Breast epithelium (tissue), 4 donors: Measurements from ENCODE around the gene MUC20. TPM values are rescaled to one million over a fixed set of nuclear protein-coding genes. Genes with fewer than 3 reads are reported as not detected.
"Not testable (repeated sequence)": the region's sequence is repeated elsewhere in the genome, so short reads cannot be mapped to it uniquely, and the experiment has no call there.

ENCODE experiments used
- DNase-seq, 2 donors: peaks; one replicate each; pipeline ENCODE4 v3.0.0-alpha.2; 2019; ENCODE audit warnings: low spot score in 2 of 2
- H3K27ac ChIP-seq, 2 donors: fragments of 200-600 bp; sonication (generic) in 1 of 2; one replicate each; pipeline ENCODE4 v1.5.1; 2016 to 2019; ENCODE audit warnings: mild to moderate bottlenecking in 1 of 2
- H3K27me3 ChIP-seq, 2 donors: fragments of 200-600 bp; sonication (generic) in 1 of 2; one replicate each; pipeline versions ENCODE4 v1.5.1 to v1.6.0; 2017 to 2019; ENCODE audit warnings: control low read depth in 1 of 2, mild to moderate bottlenecking in 1 of 2
- H3K36me3 ChIP-seq: fragments of 200-600 bp; one replicate; pipeline ENCODE4 v1.5.1; 2019
- H3K4me1 ChIP-seq, 2 donors: fragments of 200-600 bp; sonication (generic); one replicate each; pipeline ENCODE4 v1.5.1; 2016 to 2019; ENCODE audit warnings: control low read depth in 1 of 2
- H3K4me3 ChIP-seq, 3 donors: fragments of 200-600 bp; sonication (generic); 1 replicate in 2 of 3; 2 replicates in 1 of 3; pipeline ENCODE4 v1.5.1; 2016 to 2019; ENCODE audit warnings: mild to moderate bottlenecking in 3 of 3, moderate library complexity in 2 of 3
- H3K9me3 ChIP-seq, 2 donors: fragments of 200-600 bp; sonication (generic) in 1 of 2; one replicate each; pipeline ENCODE4 v1.5.1; 2016 to 2019; ENCODE audit warnings: control low read depth in 1 of 2
- CTCF ChIP-seq, 3 donors: fragments of 450-650 bp; IDR thresholded peaks; one replicate each; pipeline ENCODE4 v1.5.1; 2016 to 2017; ENCODE audit warnings: antibody characterized with exemption in 3 of 3, mild to moderate bottlenecking in 3 of 3, moderate library complexity in 3 of 3
- POLR2A ChIP-seq: fragments of 450-650 bp; IDR thresholded peaks from one replicate; pipeline ENCODE4 v1.6.1; 2016; ENCODE audit warnings: antibody characterized with exemption, mild to moderate bottlenecking, moderate library complexity
- POLR2AphosphoS5 ChIP-seq, 3 donors: sonication (generic); formaldehyde crosslinking; IDR thresholded peaks; one replicate each; pipeline ENCODE4 v1.6.1; 2017; ENCODE audit warnings: antibody characterized with exemption in 3 of 3
- intact Hi-C: fragments of 100-400 bp; cut with DNase I; formaldehyde crosslinking; loops from one replicate; pipeline ENCODE4 v1.15.1; 2023; ENCODE audit warnings: low total_unique reads
- total RNA-seq, 3 donors: library from RNA; depleted of rRNA; stranded (reverse); fragments of >200 nt; gene quantifications; one replicate each; pipeline ENCODE4 v1.1.0, GENCODE V29; 2016

Gene MUC20
- total RNA-seq, 3 donors from 2014 or later: 2.7 to 24.3 (median 20.1) TPM

DNA sequence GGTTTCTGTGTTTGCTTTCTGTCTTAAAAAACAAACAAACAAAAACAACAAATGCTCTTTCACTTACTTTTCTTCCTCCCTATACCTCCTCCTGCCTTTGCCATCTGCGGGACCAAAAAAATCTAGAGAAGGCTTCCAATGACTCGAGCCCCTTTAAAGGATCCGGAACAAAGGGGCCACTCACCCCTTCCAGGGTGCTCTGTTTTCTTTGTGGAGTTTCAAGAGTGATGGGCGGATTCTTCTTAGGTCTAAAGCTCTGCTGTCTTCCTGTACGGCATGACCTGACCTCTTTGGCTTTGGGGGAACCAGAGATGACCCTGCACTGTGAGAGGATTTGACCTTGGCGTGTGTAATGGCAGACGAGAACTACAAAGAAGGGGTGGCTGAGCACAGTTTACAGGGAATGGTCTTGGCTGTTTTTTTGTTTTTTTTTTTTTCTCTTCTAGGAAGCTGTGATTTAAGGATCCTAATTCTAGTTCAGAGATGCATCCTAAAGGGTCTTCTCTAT lies 2.2 kb upstream of the MUC20 start:
- no peak for DNase-seq
- no peak for TF ChIP-seq POLR2AphosphoS5 (IDR thresholded peaks at IDR 0.05)
- no peak for TF ChIP-seq CTCF (IDR thresholded peaks at IDR 0.05)
- TF ChIP-seq POLR2A: no peak
- Histone ChIP-seq H3K36me3 (no peaks in the 10 kb centered on the region), H3K27me3 (no peaks in the 10 kb centered on the region), H3K4me3 (no peak overlapping the region), H3K4me1 (no peaks in the 10 kb centered on the region), H3K9me3 (no peaks in the 10 kb centered on the region), H3K27ac (no peak overlapping the region)
- intact Hi-C loops: no loop called here

DNA sequence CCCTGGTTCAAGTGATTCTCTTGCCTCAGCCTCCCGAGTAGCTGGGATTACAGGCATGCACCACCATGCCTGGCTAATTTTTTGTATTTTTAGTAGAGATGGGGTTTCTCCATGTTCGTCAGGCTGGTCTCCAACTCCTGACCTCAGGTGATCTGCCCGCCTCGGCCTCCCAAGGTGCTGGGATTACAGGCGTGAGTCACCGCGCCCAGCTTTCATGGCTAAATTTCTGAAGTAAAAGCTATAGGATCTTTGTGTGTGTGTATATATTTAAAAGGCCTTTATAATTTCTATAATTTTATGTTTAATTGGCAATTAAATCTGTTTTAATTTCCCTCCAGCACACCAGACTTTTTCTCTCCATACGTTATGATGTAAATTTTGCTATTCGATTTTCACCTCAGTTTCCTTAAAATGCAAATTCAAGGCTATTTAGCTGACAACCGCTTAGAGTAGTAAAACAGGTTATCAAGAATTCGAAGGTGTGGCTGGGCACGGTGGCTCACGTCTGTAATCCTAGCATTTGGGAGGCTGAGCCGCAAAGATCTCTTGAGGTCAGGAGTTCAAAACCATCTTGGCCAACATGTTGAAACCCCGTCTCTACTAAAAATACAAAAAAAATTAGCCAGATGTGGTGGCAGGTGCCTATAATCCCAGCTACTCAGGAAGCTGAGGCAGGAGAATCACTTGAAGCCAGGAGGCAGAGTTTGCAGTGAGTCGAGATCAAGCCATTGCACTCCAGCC lies 1.1 kb upstream of the MUC20 start:
- H3K27me3 ChIP-seq, H3K4me1 ChIP-seq, DNase-seq, intact Hi-C loops, H3K27ac ChIP-seq, H3K36me3 ChIP-seq, H3K9me3 ChIP-seq, H3K4me3 ChIP-seq: not testable (repeated sequence)

GRCh38 chr3:195722139-195722995 lies 1.6 kb downstream of the MUC20 start:
- H3K9me3 ChIP-seq, H3K36me3 ChIP-seq, H3K27ac ChIP-seq, DNase-seq, H3K4me3 ChIP-seq, intact Hi-C loops, H3K27me3 ChIP-seq, H3K4me1 ChIP-seq: not testable (repeated sequence)

DNA sequence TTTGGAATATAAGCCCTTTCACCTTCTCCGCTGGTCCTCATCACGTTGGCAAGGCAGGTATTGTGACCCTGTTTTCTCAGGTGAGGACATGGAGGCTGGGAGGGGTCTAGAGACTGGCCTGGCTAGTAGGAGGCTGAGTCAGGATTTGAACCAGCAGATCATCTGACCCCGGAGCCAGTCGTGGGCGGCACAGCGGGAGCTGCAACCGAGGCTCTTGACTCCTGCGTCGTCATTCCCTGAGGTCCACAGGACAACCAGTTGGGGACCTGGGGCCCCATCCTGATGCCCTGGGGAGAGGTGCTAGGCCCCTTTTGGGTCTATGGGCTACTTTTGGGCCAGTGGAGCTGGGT lies 2.2 kb downstream of the MUC20 start:
- intact Hi-C loops, H3K36me3 ChIP-seq: not testable (repeated sequence)

GRCh38 chr3:195724363-195724762 lies 3.6 kb downstream of the MUC20 start:
- H3K4me3 ChIP-seq, intact Hi-C loops, H3K9me3 ChIP-seq, DNase-seq, H3K36me3 ChIP-seq, H3K27ac ChIP-seq, H3K27me3 ChIP-seq, H3K4me1 ChIP-seq: not testable (repeated sequence)

More for the DNA sequence above, 2.2 kb downstream of the MUC20 start:
- not testable (repeated sequence) for H3K27ac ChIP-seq, H3K9me3 ChIP-seq, DNase-seq, H3K27me3 ChIP-seq, H3K4me1 ChIP-seq, H3K4me3 ChIP-seq

DNA sequence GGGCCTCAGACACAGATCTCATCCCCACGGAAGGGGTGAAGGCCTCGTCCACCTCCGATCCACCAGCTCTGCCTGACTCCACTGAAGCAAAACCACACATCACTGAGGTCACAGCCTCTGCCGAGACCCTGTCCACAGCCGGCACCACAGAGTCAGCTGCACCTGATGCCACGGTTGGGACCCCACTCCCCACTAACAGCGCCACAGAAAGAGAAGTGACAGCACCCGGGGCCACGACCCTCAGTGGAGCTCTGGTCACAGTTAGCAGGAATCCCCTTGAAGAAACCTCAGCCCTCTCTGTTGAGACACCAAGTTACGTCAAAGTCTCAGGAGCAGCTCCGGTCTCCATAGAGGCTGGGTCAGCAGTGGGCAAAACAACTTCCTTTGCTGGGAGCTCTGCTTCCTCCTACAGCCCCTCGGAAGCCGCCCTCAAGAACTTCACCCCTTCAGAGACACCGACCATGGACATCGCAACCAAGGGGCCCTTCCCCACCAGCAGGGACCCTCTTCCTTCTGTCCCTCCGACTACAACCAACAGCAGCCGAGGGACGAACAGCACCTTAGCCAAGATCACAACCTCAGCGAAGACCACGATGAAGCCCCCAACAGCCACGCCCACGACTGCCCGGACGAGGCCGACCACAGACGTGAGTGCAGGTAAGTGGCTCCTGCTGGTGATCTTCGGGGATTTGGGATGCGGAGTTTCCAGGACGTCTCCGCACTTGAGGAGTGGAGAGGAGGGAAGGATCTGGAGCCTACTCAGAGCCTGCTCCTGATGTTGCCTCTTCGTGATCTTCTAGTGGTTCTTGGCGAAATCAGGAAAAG lies 5.3 kb downstream of the MUC20 start:
- H3K36me3 ChIP-seq, H3K27me3 ChIP-seq, intact Hi-C loops: not testable (repeated sequence)

DNA sequence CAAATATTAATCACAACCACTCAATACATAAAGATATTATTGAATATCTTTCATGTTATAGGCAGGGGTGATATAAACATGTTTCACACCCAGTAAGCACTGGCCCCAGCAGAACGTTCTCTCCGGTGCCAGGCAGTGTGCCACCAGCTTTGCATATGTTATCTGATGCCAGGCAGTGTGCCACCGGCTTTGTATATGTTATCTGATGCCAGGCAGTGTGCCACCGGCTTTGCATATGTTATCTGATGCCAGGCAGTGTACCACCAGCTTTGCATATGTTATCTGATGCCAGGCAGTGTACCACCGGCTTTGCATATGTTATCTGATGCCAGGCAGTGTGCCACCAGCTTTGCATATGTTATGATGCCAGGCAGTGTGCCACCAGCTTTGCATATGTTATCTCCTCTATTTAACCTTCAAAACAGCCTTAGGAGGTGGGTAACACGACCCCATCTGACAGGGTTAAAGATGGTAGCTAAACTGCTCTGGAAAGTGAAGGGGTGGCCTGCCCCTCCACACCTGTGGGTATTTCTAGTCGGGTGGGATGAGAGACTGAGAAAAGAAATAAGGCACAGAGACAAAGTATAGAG lies 6.9 kb downstream of the MUC20 start:
- TF ChIP-seq POLR2AphosphoS5 (IDR thresholded peaks at IDR 0.05) (no peak), CTCF (IDR thresholded peaks at IDR 0.05) (no peak), POLR2A (no peak)
- DNase-seq: no peak
- no peaks in the 10 kb centered on the region for H3K9me3 ChIP-seq
- no peaks in the 10 kb centered on the region for H3K4me1 ChIP-seq
- H3K36me3 ChIP-seq: no peaks in the 10 kb centered on the region
- H3K27ac ChIP-seq: no peak overlapping the region
- H3K27me3 ChIP-seq: no peaks in the 10 kb centered on the region
- intact Hi-C loops: no loop called here
- H3K4me3 ChIP-seq: no peak overlapping the region

More for the DNA sequence above, 5.3 kb downstream of the MUC20 start:
- not testable (repeated sequence) for DNase-seq, H3K4me1 ChIP-seq, H3K9me3 ChIP-seq, H3K27ac ChIP-seq, H3K4me3 ChIP-seq

- H3K27ac ChIP-seq, H3K9me3 ChIP-seq, DNase-seq, H3K4me3 ChIP-seq, H3K27me3 ChIP-seq, H3K4me1 ChIP-seq, H3K36me3 ChIP-seq, intact Hi-C loops: not testable (repeated sequence)
These were observed 8.0 kb downstream of the MUC20 start for GRCh38 chr3:195728789-195729188.
